ENCODE measurements around the gene RAB43.
A peak's percentile ranks its signal among the peaks of the same experiment; 100 is the strongest.

Gene RAB43

GRCh38 chr3:129061023-129061887 is 60.3 kb downstream of the RAB43 start:
- no peak for DNase-seq (ENCODE audit: low read depth, low spot score)

- DNase-seq (ENCODE audit: low read depth, low spot score), result no peak
Observed at GRCh38 chr3:129060276-129061022, 61.2 kb downstream of the RAB43 start, which contains the start of gene GP9. TSS of gene GP9 (plus strand) at chr3:129060779. CDS start at chr3:129061740, 961 bp downstream.

- DNase-seq (ENCODE audit: low read depth, low spot score), result no peak
Observed at GRCh38 chr3:129059311-129059958, 62.2 kb downstream of the RAB43 start.

- DNase-seq (ENCODE audit: low read depth, low spot score), result peak; percentile 65
Observed at GRCh38 chr3:129058441-129059200, 63.0 kb downstream of the RAB43 start.

- no peak for DNase-seq (ENCODE audit: low read depth, low spot score)
Observed at GRCh38 chr3:129057249-129057648, 64.4 kb downstream of the RAB43 start.

GRCh38 chr3:129056451-129057173 is 65.0 kb downstream of the RAB43 start:
- no peak for DNase-seq (ENCODE audit: low read depth, low spot score)

GRCh38 chr3:129054605-129055104 is 66.9 kb downstream of the RAB43 start:
- no peak for DNase-seq (ENCODE audit: low read depth, low spot score)

GRCh38 chr3:129052675-129053074 is 68.9 kb downstream of the RAB43 start:
- DNase-seq (ENCODE audit: low read depth, low spot score), result peak; percentile 58

- DNase-seq (ENCODE audit: low read depth, low spot score), result peak; percentile 45
Observed at GRCh38 chr3:129051871-129052340, 69.7 kb downstream of the RAB43 start.

GRCh38 chr3:129050556-129051295 is 70.9 kb downstream of the RAB43 start:
- DNase-seq (ENCODE audit: low read depth, low spot score), result no peak

GRCh38 chr3:129047553-129047839 is 74.1 kb downstream of the RAB43 start:
- DNase-seq (ENCODE audit: low read depth, low spot score), result no peak

GRCh38 chr3:129046732-129047552 is 74.7 kb downstream of the RAB43 start:
- DNase-seq (ENCODE audit: low read depth, low spot score), result no peak

- no peak for DNase-seq (ENCODE audit: low read depth, low spot score)
Observed at GRCh38 chr3:129046037-129046731, 75.4 kb downstream of the RAB43 start.

- DNase-seq (ENCODE audit: low read depth, low spot score), result no peak
Observed at GRCh38 chr3:129045675-129046036, 75.9 kb downstream of the RAB43 start.

GRCh38 chr3:129040579-129041300 is 80.9 kb downstream of the RAB43 start:
- no peak for DNase-seq (ENCODE audit: low read depth, low spot score)

- no peak for DNase-seq (ENCODE audit: low read depth, low spot score)
Observed at GRCh38 chr3:129040039-129040336, 81.6 kb downstream of the RAB43 start.

- peak; percentile 44 for DNase-seq (ENCODE audit: low read depth, low spot score)
Observed at GRCh38 chr3:129039271-129040038, 82.1 kb downstream of the RAB43 start.
